Measurements from ENCODE around the gene LDLRAD3. TPM values are rescaled to one million over a fixed set of nuclear protein-coding genes. Genes with fewer than 3 reads are reported as not detected.

The LDLRAD3 gene
- total RNA-seq, 1 donor from 2014 or later: 19.6 TPM

DNA sequence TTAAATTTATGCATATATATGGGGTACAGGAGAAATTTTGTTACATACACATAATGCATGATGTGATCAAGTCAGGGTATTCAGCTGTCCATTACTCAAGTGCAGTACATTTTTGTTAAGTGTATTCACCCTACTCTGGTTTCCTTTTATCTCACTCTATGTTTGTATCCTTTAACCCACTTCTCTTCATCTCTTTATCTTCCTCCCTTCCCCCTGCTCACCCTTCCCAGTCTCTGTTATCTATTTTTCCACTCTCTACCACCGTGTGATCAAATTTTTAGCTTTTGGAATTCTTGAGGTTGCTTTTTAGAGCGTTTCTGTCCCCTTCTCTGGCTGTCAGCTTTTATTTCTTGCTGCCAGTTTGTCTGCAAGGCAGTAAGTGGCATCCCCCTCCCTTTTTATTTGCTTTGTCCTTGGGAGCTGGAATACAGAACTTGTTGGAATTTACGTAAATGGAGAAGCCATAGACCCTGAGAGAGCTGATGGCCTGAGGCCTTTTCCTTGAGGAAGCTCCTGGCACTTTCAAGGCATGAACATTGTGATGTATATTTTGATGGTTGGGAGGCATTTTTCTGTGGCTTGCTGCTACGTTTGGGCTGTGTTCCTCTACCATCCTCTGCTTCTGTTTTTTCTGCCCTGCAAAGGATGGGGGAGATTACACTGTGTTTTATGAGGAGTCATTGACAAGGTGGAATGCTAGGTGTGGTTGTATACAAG, 148.6 kb downstream of the LDLRAD3 start:
- Mint-ChIP-seq H3K4me3 (ENCODE audit: low read depth) (no peak overlapping the region), H3K9me3 (ENCODE audit: low read depth) (peaks cover 11% of the 10 kb centered on the region), H3K4me1 (ENCODE audit: low read depth) (no peaks in the 10 kb centered on the region), H3K36me3 (ENCODE audit: insufficient read depth) (peaks cover 18% of the 10 kb centered on the region), H3K27ac (no peak overlapping the region), H3K27me3 (no peaks in the 10 kb centered on the region)
- TF ChIP-seq, protein P1, sequence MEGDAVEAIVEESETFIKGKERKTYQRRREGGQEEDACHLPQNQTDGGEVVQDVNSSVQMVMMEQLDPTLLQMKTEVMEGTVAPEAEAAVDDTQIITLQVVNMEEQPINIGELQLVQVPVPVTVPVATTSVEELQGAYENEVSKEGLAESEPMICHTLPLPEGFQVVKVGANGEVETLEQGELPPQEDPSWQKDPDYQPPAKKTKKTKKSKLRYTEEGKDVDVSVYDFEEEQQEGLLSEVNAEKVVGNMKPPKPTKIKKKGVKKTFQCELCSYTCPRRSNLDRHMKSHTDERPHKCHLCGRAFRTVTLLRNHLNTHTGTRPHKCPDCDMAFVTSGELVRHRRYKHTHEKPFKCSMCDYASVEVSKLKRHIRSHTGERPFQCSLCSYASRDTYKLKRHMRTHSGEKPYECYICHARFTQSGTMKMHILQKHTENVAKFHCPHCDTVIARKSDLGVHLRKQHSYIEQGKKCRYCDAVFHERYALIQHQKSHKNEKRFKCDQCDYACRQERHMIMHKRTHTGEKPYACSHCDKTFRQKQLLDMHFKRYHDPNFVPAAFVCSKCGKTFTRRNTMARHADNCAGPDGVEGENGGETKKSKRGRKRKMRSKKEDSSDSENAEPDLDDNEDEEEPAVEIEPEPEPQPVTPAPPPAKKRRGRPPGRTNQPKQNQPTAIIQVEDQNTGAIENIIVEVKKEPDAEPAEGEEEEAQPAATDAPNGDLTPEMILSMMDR (IDR thresholded peaks at IDR 0.05; ENCODE audit: unreplicated experiment): no peak
- no peak for DNase-seq (ENCODE audit: low spot score, unreplicated experiment)

DNA sequence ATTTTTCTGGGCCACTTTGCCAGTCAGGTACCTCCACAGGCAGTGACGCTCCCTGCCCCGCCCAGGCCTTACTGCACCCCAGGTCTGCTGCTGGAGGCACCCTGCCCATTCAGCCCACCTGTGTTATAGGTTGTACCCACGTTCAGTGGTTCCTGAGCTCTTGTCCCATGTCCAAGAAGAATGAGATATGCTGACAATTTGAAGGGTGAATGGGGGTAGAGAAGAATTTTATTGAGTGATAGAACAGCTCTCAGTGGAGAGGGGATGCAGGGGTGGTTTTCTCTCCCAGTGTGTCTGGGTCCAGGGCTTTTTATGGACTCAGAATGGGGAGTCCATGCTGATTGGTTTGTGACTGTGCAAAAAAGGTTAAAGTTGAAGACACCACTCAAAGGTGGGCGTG, 149.7 kb downstream of the LDLRAD3 start:
- DNase-seq (ENCODE audit: low spot score, unreplicated experiment): no peak
- H3K4me1 Mint-ChIP-seq (ENCODE audit: low read depth): no peaks in the 10 kb centered on the region
- TF ChIP-seq, protein P1 (IDR thresholded peaks at IDR 0.05; ENCODE audit: unreplicated experiment): no peak
- H3K4me3 Mint-ChIP-seq (ENCODE audit: low read depth): no peak overlapping the region
- peaks cover 11% of the 10 kb centered on the region for H3K9me3 Mint-ChIP-seq (ENCODE audit: low read depth)
- H3K36me3 Mint-ChIP-seq (ENCODE audit: insufficient read depth): peaks cover 16% of the 10 kb centered on the region
- H3K27me3 Mint-ChIP-seq: no peaks in the 10 kb centered on the region
- H3K27ac Mint-ChIP-seq: no peak overlapping the region

DNA sequence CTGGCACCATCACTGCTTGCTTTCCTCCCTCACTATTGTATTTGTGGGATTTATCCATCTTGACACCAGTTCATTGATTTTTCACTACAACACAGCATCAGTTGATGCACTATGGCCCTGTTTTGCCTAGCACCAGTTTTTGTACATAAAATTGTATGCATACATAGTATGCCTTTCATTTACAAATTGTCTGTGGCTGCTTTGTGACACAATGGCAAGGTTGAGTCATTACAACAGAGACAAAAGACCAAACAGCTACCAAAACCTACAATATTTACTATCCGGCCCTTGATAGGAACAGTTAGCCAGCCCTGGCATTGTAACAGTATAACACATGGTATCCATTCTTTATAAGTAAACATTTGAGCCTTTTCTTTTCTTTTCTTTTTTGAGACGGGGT, 150.3 kb downstream of the LDLRAD3 start:
- Mint-ChIP-seq H3K9me3 (ENCODE audit: low read depth) (peaks cover 11% of the 10 kb centered on the region), H3K27ac (no peak overlapping the region), H3K4me3 (ENCODE audit: low read depth) (no peak overlapping the region), H3K36me3 (ENCODE audit: insufficient read depth) (peaks cover 19% of the 10 kb centered on the region), H3K4me1 (ENCODE audit: low read depth) (peaks cover 3% of the 10 kb centered on the region), H3K27me3 (no peaks in the 10 kb centered on the region)
- TF ChIP-seq, protein P1 (IDR thresholded peaks at IDR 0.05; ENCODE audit: unreplicated experiment): no peak
- no peak for DNase-seq (ENCODE audit: low spot score, unreplicated experiment)

DNA sequence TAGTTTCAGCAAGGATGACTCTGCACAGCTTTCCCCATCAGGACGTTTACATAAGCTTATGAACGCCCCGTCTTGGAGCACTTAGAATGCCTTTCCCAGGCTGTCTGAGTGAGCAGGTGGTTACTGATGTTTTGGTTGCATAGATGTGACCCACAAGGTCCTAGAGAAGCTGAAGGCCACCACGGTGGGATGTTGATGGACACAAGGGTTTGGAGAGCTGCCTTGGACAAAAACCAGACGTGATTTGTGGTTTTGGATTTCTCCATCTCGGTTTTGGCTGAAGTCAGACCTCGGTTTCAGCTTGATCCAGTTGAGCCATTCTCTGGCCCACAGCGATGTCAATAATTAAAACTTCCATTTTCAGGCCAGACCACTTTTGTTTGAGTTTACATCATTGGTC, 151.9 kb downstream of the LDLRAD3 start:
- H3K4me3 Mint-ChIP-seq (ENCODE audit: low read depth): no peak overlapping the region
- peaks cover 3% of the 10 kb centered on the region for H3K4me1 Mint-ChIP-seq (ENCODE audit: low read depth)
- no peak overlapping the region for H3K27ac Mint-ChIP-seq
- DNase-seq (ENCODE audit: low spot score, unreplicated experiment): no peak
- TF ChIP-seq, protein P1 (IDR thresholded peaks at IDR 0.05; ENCODE audit: unreplicated experiment): no peak
- peaks cover 11% of the 10 kb centered on the region for H3K9me3 Mint-ChIP-seq (ENCODE audit: low read depth)
- no peaks in the 10 kb centered on the region for H3K27me3 Mint-ChIP-seq
- H3K36me3 Mint-ChIP-seq (ENCODE audit: insufficient read depth): peaks cover 24% of the 10 kb centered on the region

DNA sequence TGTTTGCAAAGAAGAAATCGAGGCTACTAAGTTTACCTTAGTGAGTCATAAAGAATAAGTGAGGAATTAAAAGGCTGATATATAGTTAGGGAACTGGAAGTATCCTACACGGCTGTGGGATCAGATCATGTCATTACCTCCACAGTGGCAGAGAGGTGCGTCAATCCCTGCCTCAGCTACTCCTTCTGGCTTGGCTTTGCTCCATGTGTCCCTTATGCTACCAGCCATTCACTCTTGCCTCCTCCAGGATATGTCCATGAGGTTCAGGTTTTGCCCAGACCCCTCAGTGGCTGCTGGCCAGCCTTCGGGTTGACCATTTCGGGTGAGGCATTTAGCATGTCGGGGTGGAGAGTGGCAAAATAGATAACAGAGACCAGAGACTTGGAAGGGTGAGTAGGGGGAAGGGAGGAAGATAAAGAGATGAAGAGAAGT, 153.4 kb downstream of the LDLRAD3 start:
- Mint-ChIP-seq H3K4me3 (ENCODE audit: low read depth) (no peak overlapping the region), H3K4me1 (ENCODE audit: low read depth) (peaks cover 3% of the 10 kb centered on the region), H3K36me3 (ENCODE audit: insufficient read depth) (peaks cover 24% of the 10 kb centered on the region), H3K27ac (no peak overlapping the region), H3K9me3 (ENCODE audit: low read depth) (peaks cover 11% of the 10 kb centered on the region), H3K27me3 (no peaks in the 10 kb centered on the region)
- DNase-seq (ENCODE audit: low spot score, unreplicated experiment): no peak
- TF ChIP-seq, protein P1 (IDR thresholded peaks at IDR 0.05; ENCODE audit: unreplicated experiment): no peak

Data from progenitor cell of endocrine pancreas (in vitro differentiated cells).